ENCODE data around the gene DLGAP4.

DLGAP4 gene

DNA sequence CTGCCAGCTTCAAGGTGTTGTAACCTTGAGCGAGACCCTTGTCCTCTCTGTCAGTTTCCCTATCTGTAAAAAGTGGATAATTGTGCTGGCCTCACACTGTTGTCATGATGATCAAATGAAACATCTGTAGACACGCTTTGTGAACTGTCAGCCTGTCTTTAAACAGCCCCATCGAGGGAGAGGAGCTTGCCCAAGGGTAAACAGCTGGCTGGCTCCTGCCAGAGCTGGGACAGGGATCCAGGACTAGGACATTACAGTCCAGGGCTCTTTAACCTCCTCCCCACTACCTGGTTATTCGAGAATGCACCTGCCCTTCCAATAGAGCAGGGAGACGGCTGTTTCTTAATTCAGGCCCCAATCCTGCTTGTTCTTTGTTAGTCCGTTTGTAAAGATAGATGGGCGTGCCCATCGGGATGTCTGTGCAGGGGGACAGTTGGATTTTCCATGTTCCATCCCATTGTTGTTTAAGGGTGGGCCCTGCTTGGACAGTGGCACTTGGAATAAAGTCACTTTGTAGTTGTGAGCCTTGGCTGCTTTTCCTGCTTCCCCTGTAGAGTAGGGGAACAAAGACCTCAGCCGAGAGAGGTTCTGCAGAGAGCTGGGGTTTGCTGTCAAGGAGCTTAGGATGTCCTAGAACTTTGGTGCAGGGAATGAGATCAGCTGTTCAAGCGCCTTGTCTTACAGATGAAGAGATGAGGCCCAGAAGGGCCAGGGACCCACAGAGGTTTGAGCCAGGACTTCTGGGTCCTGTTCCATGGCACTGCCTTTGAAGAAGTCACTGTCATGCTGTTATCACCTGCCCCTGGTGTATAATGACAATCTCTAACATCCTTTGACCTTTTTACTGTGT lies 157.3 kb downstream of the DLGAP4 start:
- Histone ChIP-seq H3K4me3 (ENCODE audit: low read length in 2 of 2) (peak overlapping the region; percentile 44 to 88), H3K36me3 (ENCODE audit: control insufficient read depth in 2 of 2, insufficient read depth in 2 of 2, low read length in 2 of 2) (no peaks in the 10 kb centered on the region), H3K27ac (ENCODE audit: low read depth in 2 of 2, low read length in 2 of 2) (peak overlapping the region; percentile 87 to 89), H3K9ac (ENCODE audit: low read depth in 1 of 2, low read length in 2 of 2) (peak overlapping the region; percentile 93), H3K27me3 (ENCODE audit: control insufficient read depth in 2 of 2, insufficient read depth in 2 of 2, low read length in 2 of 2) (no peaks in the 10 kb centered on the region), H3K4me1 (ENCODE audit: control insufficient read depth in 2 of 2, insufficient read depth in 2 of 2, low read length in 2 of 2) (peaks cover 53 to 54% of the 10 kb centered on the region in 2 donors), H3K9me3 (ENCODE audit: control insufficient read depth in 2 of 2, low read length in 2 of 2) (no peaks in the 10 kb centered on the region)

DNA sequence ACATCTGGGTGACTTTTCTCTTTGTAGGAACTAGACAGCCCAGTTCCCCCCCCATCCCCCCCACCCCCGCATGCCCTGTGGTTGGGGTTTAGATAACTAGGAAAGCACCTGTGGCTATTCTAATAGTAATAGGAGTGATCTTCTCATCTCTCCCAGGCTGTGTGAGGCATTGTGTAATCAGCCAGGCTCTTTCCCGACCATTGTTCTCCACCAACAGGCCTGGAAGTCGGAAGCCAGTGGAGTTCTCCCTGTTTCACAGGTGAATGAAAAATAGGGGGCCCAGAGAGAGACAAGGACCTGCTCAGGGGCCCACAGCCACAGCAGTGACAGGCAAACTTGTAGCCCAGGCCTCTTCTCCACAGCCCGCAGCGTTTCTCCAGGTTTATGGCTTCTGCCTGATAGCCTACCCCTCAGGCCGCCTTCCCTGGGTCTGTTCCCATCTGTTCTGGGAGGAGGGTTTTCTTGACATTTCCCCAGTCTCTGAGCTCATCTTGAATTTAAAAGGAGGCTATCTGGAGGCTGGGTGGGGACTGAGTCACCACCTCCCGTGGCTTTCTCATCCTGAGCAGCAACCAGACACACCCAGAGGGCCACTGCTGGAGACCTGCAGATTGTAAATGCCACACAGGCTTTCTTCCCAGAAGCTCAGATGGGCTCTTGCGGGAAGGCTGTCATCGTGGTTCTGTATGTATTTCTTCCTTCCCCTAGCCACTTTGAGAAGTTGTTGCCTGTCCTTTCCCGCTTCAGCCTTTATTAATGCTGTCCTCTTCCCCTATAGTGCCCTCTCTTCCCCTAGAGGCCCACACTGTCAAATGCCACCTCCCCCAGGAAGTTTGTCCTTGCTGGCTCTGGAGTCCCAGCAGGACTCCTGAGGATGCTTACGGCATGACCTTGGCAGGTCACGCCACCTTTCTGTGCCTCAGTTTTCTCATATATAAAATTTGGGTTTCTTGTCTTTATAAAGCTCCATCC lies 159.3 kb downstream of the DLGAP4 start:
- Histone ChIP-seq H3K27me3 (ENCODE audit: control insufficient read depth in 2 of 2, insufficient read depth in 2 of 2, low read length in 2 of 2) (no peaks in the 10 kb centered on the region), H3K9ac (ENCODE audit: low read depth in 1 of 2, low read length in 2 of 2) (peak overlapping the region in 1 of 2 donors; percentile 9), H3K4me3 (ENCODE audit: low read length in 2 of 2) (no peak overlapping the region), H3K9me3 (ENCODE audit: control insufficient read depth in 2 of 2, low read length in 2 of 2) (no peaks in the 10 kb centered on the region), H3K27ac (ENCODE audit: low read depth in 2 of 2, low read length in 2 of 2) (peak overlapping the region; percentile 33 to 64), H3K4me1 (ENCODE audit: control insufficient read depth in 2 of 2, insufficient read depth in 2 of 2, low read length in 2 of 2) (peaks cover 64 to 67% of the 10 kb centered on the region in 2 donors), H3K36me3 (ENCODE audit: control insufficient read depth in 2 of 2, insufficient read depth in 2 of 2, low read length in 2 of 2) (no peaks in the 10 kb centered on the region)

DNA sequence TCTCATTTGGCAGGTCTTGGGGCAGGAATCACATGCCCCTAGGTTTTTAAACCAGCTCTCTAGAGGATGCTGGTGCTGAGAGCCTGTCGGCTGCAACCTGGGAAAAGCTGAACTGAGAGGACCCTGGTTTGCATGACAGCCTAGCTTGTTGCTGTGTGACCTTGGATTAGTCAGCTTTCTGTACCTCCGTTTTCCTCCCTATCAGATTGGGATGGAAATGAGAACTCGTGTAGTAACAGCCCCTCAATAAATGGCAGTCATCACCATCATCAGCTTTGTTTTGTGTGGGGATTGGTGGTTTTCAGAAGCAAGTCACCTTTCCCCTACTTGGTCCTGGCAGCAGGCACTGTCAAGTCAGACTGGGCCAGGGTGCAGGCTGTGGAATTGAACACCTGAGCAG lies 159.9 kb downstream of the DLGAP4 start:
- no peak overlapping the region for H3K4me3 ChIP-seq (ENCODE audit: low read length in 2 of 2)
- no peak overlapping the region for H3K9ac ChIP-seq (ENCODE audit: low read depth in 1 of 2, low read length in 2 of 2)
- peak overlapping the region; percentile 3 to 46 for H3K27ac ChIP-seq (ENCODE audit: low read depth in 2 of 2, low read length in 2 of 2)
- H3K9me3 ChIP-seq (ENCODE audit: control insufficient read depth in 2 of 2, low read length in 2 of 2): no peaks in the 10 kb centered on the region
- H3K4me1 ChIP-seq (ENCODE audit: control insufficient read depth in 2 of 2, insufficient read depth in 2 of 2, low read length in 2 of 2): peaks cover 62% of the 10 kb centered on the region in 2 donors
- H3K36me3 ChIP-seq (ENCODE audit: control insufficient read depth in 2 of 2, insufficient read depth in 2 of 2, low read length in 2 of 2): no peaks in the 10 kb centered on the region
- no peaks in the 10 kb centered on the region for H3K27me3 ChIP-seq (ENCODE audit: control insufficient read depth in 2 of 2, insufficient read depth in 2 of 2, low read length in 2 of 2)

DNA sequence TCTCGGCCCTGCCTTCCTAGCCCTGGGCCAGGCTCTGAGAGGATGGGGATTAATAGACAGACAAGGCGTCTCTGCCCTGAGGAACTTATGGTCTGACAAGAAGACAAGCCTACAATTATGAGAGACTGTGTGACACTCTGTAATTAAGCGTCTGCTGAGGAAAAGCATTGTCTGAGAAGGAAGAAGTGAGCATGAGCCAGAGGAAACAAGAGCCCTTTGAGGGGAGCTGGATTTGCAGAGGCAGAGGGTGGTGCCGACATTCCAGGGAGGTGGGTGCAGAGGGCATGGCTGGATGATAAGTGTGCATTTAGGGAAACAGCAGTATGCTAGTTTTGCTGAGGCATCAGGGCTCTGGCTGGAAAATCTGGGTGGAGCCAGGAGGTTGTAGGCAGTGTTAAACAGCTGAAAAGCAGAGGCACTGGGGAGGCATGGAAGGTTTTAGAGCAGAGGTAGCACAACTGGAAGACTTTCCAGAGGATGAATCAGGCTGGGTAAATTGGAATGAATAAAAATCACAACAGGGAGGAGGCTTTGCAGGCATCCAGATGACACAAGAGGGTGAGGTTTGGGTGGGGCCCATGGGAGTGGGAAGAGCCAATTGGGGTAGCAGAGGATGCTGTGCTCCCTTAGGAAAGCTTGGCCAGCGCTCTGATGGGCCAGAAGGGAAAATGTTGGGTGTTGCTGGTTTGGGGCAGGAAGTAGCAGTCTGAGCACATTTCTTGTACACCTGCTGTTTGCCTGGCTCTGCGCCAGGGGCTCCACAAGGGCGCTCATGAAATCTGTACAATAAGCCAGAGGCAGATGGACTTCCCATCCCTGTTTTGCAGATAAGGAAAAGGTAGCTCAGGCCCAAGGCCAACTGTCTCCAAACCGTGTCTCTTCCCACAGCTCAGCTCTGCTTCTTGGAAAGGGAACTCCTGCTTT lies 161.2 kb downstream of the DLGAP4 start:
- Histone ChIP-seq H3K4me3 (ENCODE audit: low read length in 2 of 2) (no peak overlapping the region), H3K27me3 (ENCODE audit: control insufficient read depth in 2 of 2, insufficient read depth in 2 of 2, low read length in 2 of 2) (no peaks in the 10 kb centered on the region), H3K4me1 (ENCODE audit: control insufficient read depth in 2 of 2, insufficient read depth in 2 of 2, low read length in 2 of 2) (peaks cover 64 to 66% of the 10 kb centered on the region in 2 donors), H3K27ac (ENCODE audit: low read depth in 2 of 2, low read length in 2 of 2) (peak overlapping the region; percentile 18 to 49), H3K36me3 (ENCODE audit: control insufficient read depth in 2 of 2, insufficient read depth in 2 of 2, low read length in 2 of 2) (no peaks in the 10 kb centered on the region), H3K9me3 (ENCODE audit: control insufficient read depth in 2 of 2, low read length in 2 of 2) (no peaks in the 10 kb centered on the region), H3K9ac (ENCODE audit: low read depth in 1 of 2, low read length in 2 of 2) (no peak overlapping the region)

DNA sequence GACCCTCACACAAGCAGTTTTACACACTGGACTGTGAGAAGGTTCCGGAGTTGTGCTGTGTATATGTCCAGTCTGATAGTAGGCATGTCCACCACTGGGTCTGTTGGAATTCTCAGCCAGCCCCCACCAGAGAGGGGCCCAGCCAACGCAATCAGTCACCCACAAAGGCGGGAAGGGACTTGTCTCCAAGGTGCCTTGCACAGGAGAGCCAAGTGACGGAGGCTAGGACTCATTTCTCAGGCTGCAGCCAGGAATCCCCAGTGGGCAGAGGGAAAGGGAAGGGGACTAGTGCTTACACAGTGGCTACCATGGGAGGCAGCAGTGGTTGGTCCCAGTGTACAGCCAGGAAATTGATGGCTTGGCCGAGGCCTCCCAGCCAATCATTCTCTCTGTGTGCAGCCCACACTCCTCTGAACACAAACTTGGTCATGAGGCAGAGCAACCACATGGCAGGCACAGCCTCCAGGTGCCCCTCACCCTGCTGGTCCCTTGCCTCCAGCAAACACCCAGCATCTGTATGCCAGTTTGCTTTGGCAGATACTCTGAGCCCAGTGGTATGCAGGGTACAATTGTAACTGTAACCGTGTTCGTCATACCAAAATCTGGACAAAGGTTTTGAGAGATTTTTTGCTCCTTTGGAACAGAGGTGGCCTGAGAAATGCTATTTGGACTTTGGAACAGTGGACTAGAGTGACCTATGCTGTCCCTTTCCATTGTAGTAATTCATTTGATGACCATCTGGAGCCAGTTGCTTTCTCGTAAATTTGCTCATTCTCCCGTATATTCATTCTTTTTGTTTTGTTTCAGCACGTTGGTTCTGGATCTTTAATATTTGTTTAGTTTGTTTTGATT lies 162.2 kb downstream of the DLGAP4 start:
- Histone ChIP-seq H3K36me3 (ENCODE audit: control insufficient read depth in 2 of 2, insufficient read depth in 2 of 2, low read length in 2 of 2) (no peaks in the 10 kb centered on the region), H3K4me1 (ENCODE audit: control insufficient read depth in 2 of 2, insufficient read depth in 2 of 2, low read length in 2 of 2) (peaks cover 65 to 67% of the 10 kb centered on the region in 2 donors), H3K9ac (ENCODE audit: low read depth in 1 of 2, low read length in 2 of 2) (no peak overlapping the region), H3K27me3 (ENCODE audit: control insufficient read depth in 2 of 2, insufficient read depth in 2 of 2, low read length in 2 of 2) (no peaks in the 10 kb centered on the region), H3K9me3 (ENCODE audit: control insufficient read depth in 2 of 2, low read length in 2 of 2) (no peaks in the 10 kb centered on the region), H3K27ac (ENCODE audit: low read depth in 2 of 2, low read length in 2 of 2) (peak overlapping the region; percentile 18 to 49), H3K4me3 (ENCODE audit: low read length in 2 of 2) (no peak overlapping the region)

DNA sequence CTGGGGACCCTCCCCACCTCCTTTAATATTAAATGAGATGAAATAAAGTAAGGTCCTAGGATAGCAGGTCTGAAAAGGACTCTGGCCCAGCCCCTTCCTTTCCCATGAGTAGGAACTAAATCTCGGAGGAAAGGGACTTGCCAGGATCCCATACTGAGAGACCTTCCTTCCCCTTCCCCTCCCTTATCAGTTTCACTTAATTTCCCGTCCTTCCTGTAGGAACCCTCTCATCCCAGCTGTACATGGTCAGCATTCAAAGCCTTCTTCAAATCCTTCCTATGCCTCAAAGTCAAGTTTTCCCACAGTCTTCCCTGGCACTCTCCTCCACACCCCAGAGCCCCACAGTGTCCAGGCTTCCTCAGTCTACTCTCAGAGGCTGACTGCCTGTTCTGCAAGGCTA lies 163.8 kb downstream of the DLGAP4 start:
- Histone ChIP-seq H3K36me3 (ENCODE audit: control insufficient read depth in 2 of 2, insufficient read depth in 2 of 2, low read length in 2 of 2) (no peaks in the 10 kb centered on the region), H3K4me1 (ENCODE audit: control insufficient read depth in 2 of 2, insufficient read depth in 2 of 2, low read length in 2 of 2) (peaks cover 62 to 65% of the 10 kb centered on the region in 2 donors), H3K9me3 (ENCODE audit: control insufficient read depth in 2 of 2, low read length in 2 of 2) (no peaks in the 10 kb centered on the region), H3K4me3 (ENCODE audit: low read length in 2 of 2) (no peak overlapping the region), H3K27me3 (ENCODE audit: control insufficient read depth in 2 of 2, insufficient read depth in 2 of 2, low read length in 2 of 2) (no peaks in the 10 kb centered on the region), H3K27ac (ENCODE audit: low read depth in 2 of 2, low read length in 2 of 2) (peak overlapping the region; percentile 1 to 18), H3K9ac (ENCODE audit: low read depth in 1 of 2, low read length in 2 of 2) (peak overlapping the region in 1 of 2 donors; percentile 5)

DNA sequence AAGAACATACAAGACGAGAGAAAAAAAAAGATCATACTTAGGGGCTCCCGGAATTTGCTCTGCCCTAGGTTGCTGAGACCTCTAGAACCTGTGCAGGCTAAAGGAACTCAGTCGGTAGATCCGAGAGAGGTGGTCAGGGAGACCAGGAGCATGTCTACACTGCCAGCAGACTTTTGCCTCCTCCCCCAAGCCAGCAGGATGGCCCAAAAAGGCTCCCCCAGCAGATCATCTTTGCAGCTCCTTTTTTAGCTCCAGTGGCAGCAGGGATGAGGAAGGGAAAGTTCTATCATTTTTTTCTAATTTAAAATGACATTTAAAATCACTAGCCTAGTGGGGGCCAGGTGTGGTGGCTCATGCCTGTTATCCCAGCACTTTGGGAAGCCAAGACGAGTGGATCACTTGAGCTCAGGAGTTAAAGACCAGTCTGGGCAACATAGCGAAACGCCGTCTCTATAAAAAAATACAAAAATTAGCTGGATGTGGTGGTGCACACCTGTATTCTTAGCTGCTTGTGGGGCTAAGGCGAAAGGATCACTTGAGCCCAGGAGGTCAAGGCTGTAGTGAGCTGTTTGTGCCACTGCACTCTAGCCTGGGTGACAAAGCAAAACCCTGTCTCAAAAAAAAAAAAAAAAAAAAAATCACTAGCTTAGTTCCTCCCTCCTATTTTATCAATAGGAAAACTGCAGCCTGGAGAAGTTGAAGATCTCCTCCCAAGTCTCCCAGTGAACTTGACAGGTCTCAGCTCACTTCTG lies 165.9 kb downstream of the DLGAP4 start:
- Histone ChIP-seq H3K36me3 (ENCODE audit: control insufficient read depth in 2 of 2, insufficient read depth in 2 of 2, low read length in 2 of 2) (no peaks in the 10 kb centered on the region), H3K9ac (ENCODE audit: low read depth in 1 of 2, low read length in 2 of 2) (peak overlapping the region; percentile 26 to 28), H3K4me1 (ENCODE audit: control insufficient read depth in 2 of 2, insufficient read depth in 2 of 2, low read length in 2 of 2) (peaks cover 43 to 46% of the 10 kb centered on the region in 2 donors), H3K27ac (ENCODE audit: low read depth in 2 of 2, low read length in 2 of 2) (peak overlapping the region; percentile 72 to 79), H3K9me3 (ENCODE audit: control insufficient read depth in 2 of 2, low read length in 2 of 2) (no peaks in the 10 kb centered on the region), H3K27me3 (ENCODE audit: control insufficient read depth in 2 of 2, insufficient read depth in 2 of 2, low read length in 2 of 2) (no peaks in the 10 kb centered on the region), H3K4me3 (ENCODE audit: low read length in 2 of 2) (peak overlapping the region in 1 of 2 donors; percentile 46)

DNA sequence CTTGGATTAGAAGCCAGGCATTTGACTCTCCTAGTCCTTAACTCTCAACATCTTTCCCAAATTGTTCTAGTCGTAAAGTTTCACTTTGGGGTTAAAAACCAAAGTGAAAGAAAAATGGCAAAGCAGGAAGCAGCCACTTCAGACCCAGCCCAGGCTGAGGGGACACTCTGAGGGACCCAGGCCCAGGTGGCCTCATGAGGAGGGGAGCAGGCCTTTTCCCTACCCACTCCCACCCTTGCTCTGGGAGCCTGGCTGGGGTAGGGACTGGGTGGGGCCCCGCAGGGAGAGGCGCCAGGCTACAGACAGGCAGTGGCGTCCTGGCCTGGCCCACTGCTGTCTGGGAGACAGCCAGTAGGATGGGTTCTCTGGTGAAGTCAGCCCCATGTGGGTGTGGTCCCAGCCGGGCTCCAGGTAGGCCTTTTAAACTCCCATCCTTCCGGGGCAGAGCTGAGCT lies 166.5 kb downstream of the DLGAP4 start:
- H3K27me3 ChIP-seq (ENCODE audit: control insufficient read depth in 2 of 2, insufficient read depth in 2 of 2, low read length in 2 of 2): no peaks in the 10 kb centered on the region
- no peaks in the 10 kb centered on the region for H3K36me3 ChIP-seq (ENCODE audit: control insufficient read depth in 2 of 2, insufficient read depth in 2 of 2, low read length in 2 of 2)
- peak overlapping the region; percentile 72 to 79 for H3K27ac ChIP-seq (ENCODE audit: low read depth in 2 of 2, low read length in 2 of 2)
- no peaks in the 10 kb centered on the region for H3K9me3 ChIP-seq (ENCODE audit: control insufficient read depth in 2 of 2, low read length in 2 of 2)
- peak overlapping the region; percentile 26 to 28 for H3K9ac ChIP-seq (ENCODE audit: low read depth in 1 of 2, low read length in 2 of 2)
- peaks cover 37 to 39% of the 10 kb centered on the region in 2 donors for H3K4me1 ChIP-seq (ENCODE audit: control insufficient read depth in 2 of 2, insufficient read depth in 2 of 2, low read length in 2 of 2)
- peak overlapping the region; percentile 40 to 46 for H3K4me3 ChIP-seq (ENCODE audit: low read length in 2 of 2)

All from mucosa of rectum (tissue), 2 donors.